ENCODE data around the gene RANGAP1.

The RANGAP1 gene

DNA sequence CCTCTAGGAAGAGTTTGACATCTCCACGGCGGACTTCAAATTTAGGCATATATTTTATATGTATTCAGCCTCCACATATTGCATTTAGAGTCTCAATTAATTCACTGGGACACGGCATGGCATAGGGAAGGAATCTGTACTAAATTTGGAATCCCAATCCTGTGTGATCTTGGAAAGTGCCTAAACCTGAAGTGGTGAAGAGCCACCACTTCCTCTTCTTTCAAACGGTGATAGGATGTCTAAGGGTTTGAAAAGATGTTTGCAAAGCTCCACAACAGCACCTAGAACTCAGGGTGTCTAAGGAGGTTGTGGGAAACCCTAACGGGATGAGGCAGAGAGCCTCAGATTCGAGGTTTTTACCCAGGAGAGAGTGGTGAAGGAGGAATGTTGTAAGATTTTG lies 81.9 kb downstream of the RANGAP1 start:
- TF ChIP-seq, protein P1, sequence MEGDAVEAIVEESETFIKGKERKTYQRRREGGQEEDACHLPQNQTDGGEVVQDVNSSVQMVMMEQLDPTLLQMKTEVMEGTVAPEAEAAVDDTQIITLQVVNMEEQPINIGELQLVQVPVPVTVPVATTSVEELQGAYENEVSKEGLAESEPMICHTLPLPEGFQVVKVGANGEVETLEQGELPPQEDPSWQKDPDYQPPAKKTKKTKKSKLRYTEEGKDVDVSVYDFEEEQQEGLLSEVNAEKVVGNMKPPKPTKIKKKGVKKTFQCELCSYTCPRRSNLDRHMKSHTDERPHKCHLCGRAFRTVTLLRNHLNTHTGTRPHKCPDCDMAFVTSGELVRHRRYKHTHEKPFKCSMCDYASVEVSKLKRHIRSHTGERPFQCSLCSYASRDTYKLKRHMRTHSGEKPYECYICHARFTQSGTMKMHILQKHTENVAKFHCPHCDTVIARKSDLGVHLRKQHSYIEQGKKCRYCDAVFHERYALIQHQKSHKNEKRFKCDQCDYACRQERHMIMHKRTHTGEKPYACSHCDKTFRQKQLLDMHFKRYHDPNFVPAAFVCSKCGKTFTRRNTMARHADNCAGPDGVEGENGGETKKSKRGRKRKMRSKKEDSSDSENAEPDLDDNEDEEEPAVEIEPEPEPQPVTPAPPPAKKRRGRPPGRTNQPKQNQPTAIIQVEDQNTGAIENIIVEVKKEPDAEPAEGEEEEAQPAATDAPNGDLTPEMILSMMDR (IDR thresholded peaks at IDR 0.05; ENCODE audit: control insufficient read depth, insufficient read depth, low read depth, low read length, missing control alignments): no peak
- no peak for DNase-seq (ENCODE audit: low read depth)
- H3K4me3 ChIP-seq (ENCODE audit: control insufficient read depth, low read depth, low read length): no peak overlapping the region

DNA sequence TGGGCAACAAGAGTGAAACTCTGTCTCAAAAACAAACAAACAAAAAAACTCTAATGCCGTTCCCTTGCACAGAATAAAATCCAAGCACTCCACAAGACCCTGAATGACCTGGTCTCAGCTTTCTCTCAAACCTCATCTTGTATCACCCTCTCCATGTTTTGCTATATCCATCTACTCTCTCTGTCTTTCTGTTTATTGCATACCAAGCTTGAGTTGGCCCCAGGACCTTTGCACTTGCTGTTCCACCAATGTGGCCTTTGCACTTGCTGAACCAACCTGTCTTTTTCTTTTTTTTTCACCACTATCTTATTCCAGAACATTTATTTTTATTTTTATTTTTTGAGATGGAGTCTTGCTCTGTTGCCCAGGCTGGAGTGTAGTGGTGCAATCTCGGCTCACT lies 82.9 kb downstream of the RANGAP1 start:
- DNase-seq (ENCODE audit: low read depth): no peak
- TF ChIP-seq, protein P1 (IDR thresholded peaks at IDR 0.05; ENCODE audit: control insufficient read depth, insufficient read depth, low read depth, low read length, missing control alignments): no peak
- H3K4me3 ChIP-seq (ENCODE audit: control insufficient read depth, low read depth, low read length): no peak overlapping the region

- DNase-seq (ENCODE audit: low read depth): no peak
- TF ChIP-seq, protein P1 (IDR thresholded peaks at IDR 0.05; ENCODE audit: control insufficient read depth, insufficient read depth, low read depth, low read length, missing control alignments): no peak
- H3K4me3 ChIP-seq (ENCODE audit: control insufficient read depth, low read depth, low read length): no peak overlapping the region
These were observed 84.8 kb downstream of the RANGAP1 start for GRCh38 chr22:41201141-41201540.

GRCh38 chr22:41198027-41198580 lies 87.9 kb downstream of the RANGAP1 start:
- TF ChIP-seq, protein P1 (IDR thresholded peaks at IDR 0.05; ENCODE audit: control insufficient read depth, insufficient read depth, low read depth, low read length, missing control alignments): no peak
- peak overlapping the region; percentile 83 for H3K4me3 ChIP-seq (ENCODE audit: control insufficient read depth, low read depth, low read length)
- no peak for DNase-seq (ENCODE audit: low read depth)

DNA sequence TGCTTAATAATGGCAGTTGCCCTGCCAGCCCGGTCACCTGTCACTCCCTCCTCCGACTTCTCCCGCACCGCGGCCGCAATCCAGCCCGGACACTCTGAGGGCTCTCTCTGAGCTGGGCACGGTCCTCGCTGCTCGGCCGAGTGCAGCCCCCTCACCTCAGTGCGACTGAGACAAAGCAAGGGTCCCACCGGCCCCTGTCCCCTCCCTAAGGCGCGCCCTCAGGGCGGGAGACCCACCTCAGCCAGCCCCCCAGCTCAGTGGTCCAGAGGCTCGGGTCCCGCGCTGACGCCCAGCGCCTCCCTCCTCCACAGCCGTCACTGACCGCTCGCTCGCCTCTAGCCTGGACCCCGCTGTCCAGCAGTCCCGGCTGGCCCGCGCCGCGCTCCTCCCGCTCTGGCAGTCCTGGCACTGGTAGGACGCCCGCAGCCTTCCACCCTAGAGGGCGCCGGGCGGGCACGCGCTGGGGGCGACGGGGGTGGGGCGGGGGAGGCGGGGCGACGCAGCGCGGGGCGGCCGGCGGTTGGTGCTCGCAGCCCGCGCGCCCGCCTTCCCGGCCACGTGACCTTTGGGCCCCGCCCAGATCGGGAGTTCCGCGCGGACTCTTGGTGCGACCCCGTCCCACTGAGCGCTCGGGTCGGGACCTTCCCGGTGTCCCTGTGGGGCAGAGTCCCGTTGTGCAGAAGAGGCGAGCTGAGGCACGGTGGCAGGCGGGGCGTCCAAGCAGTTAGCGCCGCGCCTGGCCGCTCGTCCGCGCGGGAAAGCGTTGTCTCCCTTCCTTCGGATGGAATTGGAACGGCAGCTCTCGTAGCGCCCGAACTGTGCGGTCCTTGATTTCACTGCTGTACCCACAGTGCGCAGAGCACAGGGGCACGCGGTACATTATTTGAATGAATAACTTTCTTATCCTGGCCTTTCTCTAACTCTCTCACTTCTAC lies 88.7 kb downstream of the RANGAP1 start:
- TF ChIP-seq, protein P1 (IDR thresholded peaks at IDR 0.05; ENCODE audit: control insufficient read depth, insufficient read depth, low read depth, low read length, missing control alignments): peak; percentile 24
- DNase-seq (ENCODE audit: low read depth): no peak
- H3K4me3 ChIP-seq (ENCODE audit: control insufficient read depth, low read depth, low read length): peak overlapping the region; percentile 83
